Gastroesophageal sphincter (tissue), 3 donors: ENCODE results near the gene ADGRB2.

Experiments
- EP300 ChIP-seq: sonication (generic); formaldehyde crosslinking; IDR thresholded peaks from one replicate; pipeline ENCODE4 v1.6.1; 2017; ENCODE audit warnings: antibody characterized with exemption, mild to moderate bottlenecking
- POLR2A ChIP-seq, 2 donors: fragments of 450-650 bp; IDR thresholded peaks; one replicate each; pipeline ENCODE4 v1.6.1; 2017; ENCODE audit warnings: antibody characterized with exemption in 2 of 2, mild to moderate bottlenecking in 2 of 2, moderate library complexity in 1 of 2
- TF ChIP-seq, protein P1 (sequence below), 4 experiments: fragments of 200-600 bp in 2 of 4; fragments of 450-650 bp in 2 of 4; sonication (generic) in 1 of 4; IDR thresholded peaks; one replicate each; pipeline ENCODE4 v1.5.1; 2017 to 2019; ENCODE audit warnings: antibody characterized with exemption in 4 of 4, mild to moderate bottlenecking in 2 of 4, moderate library complexity in 2 of 4

DNA sequence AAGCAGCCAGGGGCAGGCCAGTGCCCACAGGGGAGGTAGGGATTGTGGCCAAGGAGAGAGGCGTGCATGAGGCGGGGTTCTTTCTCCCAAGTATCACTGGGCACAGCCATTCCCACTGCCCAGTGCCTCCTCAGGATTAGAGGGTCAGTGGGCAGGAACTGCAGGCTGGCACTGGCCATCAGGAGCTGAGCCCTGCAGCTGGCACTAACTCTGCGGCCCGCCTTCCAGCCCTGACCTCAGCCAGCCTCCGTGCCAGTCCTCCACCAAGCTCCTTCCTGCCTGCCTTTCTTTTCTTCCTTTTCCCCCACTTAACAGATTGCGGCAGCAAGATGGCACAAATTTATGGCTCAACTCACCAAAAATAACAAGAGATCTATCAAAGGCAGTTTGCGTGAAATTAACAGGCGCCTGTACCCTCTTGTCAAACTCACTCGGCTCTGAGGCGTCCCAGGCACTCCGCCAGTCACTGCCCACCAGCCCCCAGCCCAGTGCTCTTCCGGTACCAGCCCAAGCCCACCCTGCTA, 11.1 kb downstream of the ADGRB2 start:
- TF ChIP-seq, protein P1, sequence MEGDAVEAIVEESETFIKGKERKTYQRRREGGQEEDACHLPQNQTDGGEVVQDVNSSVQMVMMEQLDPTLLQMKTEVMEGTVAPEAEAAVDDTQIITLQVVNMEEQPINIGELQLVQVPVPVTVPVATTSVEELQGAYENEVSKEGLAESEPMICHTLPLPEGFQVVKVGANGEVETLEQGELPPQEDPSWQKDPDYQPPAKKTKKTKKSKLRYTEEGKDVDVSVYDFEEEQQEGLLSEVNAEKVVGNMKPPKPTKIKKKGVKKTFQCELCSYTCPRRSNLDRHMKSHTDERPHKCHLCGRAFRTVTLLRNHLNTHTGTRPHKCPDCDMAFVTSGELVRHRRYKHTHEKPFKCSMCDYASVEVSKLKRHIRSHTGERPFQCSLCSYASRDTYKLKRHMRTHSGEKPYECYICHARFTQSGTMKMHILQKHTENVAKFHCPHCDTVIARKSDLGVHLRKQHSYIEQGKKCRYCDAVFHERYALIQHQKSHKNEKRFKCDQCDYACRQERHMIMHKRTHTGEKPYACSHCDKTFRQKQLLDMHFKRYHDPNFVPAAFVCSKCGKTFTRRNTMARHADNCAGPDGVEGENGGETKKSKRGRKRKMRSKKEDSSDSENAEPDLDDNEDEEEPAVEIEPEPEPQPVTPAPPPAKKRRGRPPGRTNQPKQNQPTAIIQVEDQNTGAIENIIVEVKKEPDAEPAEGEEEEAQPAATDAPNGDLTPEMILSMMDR (IDR thresholded peaks at IDR 0.05) = no peak
- no peak for TF ChIP-seq EP300
- no peak for TF ChIP-seq POLR2A (IDR thresholded peaks at IDR 0.05)
